AG04449 (cell line): Measurements from ENCODE around the gene TMEM140.

Experiments used
- CTCF ChIA-PET: fragments of 350-600 bp; formaldehyde crosslinking; extraction: SDS; loops from one replicate; lab custom pipeline; 2021; ENCODE audit warnings: antibody characterized with exemption; lab: Yijun Ruan, JAX
- POLR2A ChIA-PET: fragments of 400-600, 350-600 bp; formaldehyde crosslinking; extraction: SDS; loops from one replicate; lab custom pipeline; 2020; ENCODE audit warnings: antibody characterized with exemption, inconsistent platforms; lab: Yijun Ruan, JAX
- DNase-seq: peaks from one replicate; pipeline ENCODE4 v3.0.0-alpha.2; 2010; ENCODE audit warnings: low read depth, low spot score
- H3K4me3 ChIP-seq: 2 replicates; pipeline ENCODE4 v1.5.1; 2011; ENCODE audit warnings: low read depth, mild to moderate bottlenecking, control low read depth, low read length
- TF ChIP-seq, protein P1 (sequence below): IDR thresholded peaks from one replicate; pipeline ENCODE4 v1.5.1; 2011; ENCODE audit warnings: mild to moderate bottlenecking, moderate library complexity, low read length, control low read depth, inconsistent platforms; ENCODE audit not compliant: insufficient read depth; ENCODE audit errors: missing control alignments

TMEM140 gene

DNA sequence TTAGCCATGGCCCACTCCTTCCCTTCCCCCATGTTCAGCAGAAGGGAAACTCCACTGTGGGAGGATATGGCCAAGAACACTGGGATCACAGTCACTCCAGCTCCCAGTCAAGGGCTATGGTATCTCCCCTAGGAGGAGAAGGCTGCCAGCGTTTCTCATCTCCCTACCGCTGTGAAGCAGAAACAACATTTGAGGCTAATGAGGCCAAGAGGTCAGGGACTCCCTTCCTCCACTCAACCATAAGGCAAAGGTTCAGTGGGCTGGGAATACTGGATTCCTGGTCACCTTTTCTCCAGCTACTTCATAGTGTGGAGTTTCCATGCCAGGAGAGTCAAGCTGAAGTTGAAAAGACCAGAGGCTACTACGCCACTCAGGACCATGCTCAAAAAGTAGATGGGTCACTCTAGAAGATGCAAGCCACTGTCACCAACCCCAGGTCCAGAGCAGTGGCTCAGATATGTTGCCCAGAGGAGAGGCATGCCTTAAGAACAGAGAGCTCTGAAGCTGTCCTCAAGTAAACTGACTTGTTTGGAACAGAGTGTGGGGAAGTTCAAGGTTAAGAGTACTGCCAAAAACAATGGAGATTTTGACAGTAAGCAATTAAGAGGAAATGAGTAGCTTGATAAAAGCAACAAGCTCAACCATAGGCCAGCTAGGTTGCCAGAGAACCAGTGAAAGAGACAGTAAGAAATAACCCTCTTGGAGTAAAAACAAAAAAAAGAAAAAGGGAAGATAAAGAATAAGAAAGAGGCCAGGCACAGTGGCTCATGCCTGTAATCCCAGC is 3.8 kb upstream of the TMEM140 start:
- no peak for DNase-seq
- CTCF ChIA-PET = interaction anchor here (0.7 kb wide), 1 partner anchor 26 kb away, joined by 3 read pairs; the partner anchor contains the start of gene CYREN
- H3K4me3 ChIP-seq = no peak overlapping the region
- TF ChIP-seq, protein P1, sequence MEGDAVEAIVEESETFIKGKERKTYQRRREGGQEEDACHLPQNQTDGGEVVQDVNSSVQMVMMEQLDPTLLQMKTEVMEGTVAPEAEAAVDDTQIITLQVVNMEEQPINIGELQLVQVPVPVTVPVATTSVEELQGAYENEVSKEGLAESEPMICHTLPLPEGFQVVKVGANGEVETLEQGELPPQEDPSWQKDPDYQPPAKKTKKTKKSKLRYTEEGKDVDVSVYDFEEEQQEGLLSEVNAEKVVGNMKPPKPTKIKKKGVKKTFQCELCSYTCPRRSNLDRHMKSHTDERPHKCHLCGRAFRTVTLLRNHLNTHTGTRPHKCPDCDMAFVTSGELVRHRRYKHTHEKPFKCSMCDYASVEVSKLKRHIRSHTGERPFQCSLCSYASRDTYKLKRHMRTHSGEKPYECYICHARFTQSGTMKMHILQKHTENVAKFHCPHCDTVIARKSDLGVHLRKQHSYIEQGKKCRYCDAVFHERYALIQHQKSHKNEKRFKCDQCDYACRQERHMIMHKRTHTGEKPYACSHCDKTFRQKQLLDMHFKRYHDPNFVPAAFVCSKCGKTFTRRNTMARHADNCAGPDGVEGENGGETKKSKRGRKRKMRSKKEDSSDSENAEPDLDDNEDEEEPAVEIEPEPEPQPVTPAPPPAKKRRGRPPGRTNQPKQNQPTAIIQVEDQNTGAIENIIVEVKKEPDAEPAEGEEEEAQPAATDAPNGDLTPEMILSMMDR = no peak
- POLR2A ChIA-PET = no interaction called here

DNA sequence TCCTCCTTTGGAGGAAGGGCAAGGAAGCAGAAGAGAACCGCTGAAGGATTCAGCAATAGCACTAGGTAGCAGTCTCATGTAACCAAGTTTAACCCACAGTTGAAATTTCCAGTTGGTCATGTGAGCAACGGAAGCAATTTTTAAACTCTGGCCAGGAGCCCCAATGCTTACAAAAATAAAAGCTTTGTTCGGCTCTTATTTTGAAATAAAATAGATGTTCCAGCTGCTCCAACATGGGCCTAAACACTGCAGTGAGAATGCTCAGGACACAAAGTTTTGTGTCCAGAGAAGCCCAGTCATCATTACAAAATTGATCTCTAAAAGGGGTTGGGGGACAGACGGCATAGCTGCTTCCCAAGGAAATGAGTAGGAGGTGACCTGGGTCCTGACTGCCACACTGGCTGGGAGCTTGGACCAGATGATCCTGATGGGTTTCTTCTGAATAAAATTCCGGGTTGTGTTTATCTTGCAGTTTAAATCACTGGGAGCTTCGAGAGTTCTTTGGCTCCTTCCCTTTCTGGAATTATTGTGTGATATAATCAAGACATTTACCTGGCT is 452 bp upstream of the TMEM140 start:
- POLR2A ChIA-PET = no interaction called here
- TF ChIP-seq, protein P1 = no peak
- no peak overlapping the region for H3K4me3 ChIP-seq
- CTCF ChIA-PET = interaction anchor here (1.1 kb wide), 1 partner anchor 10 kb away, joined by 3 read pairs; no protein-coding TSS in a partner anchor
- no peak for DNase-seq

DNA sequence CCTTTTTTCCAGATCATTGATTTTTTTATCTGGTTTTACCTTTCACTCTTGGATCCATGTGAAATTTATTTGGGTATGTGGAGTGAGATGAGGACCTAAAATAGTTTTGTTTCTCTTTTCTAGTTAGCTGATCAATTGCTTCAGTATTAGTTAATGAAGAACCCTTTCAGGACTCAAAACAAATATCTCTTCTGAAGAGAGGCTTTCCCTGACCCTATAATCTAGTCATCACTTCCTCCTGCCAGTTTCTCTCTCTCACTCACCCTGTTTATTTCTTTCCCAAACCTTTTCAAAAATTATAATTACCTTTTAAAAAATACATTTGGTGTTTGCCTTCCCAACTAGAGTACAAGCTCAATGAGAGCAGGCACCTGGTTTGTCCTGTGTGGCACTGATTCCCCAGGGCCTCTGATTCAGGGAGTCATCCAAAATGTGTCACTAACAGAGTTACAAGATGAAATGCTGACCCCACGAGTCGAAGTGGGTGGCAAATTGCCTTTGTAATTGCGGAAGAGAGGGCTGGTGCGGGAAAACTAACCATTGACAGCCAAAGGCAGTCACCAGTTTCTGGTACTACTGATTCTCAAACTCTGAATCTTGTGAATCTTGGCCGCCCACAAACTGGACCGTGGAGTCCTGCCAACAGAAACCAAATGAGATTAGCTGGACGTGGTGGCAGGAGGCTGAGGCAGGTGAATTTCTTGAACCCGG is 2.4 kb downstream of the TMEM140 start:
- CTCF ChIA-PET = interaction anchor here (0.6 to 1.0 kb wide), 2 partner anchors 10 to 24 kb away, joined by 3 to 5 read pairs; no protein-coding TSS in a partner anchor
- no peak for DNase-seq
- POLR2A ChIA-PET = no interaction called here
- TF ChIP-seq, protein P1 = no peak
- no peak overlapping the region for H3K4me3 ChIP-seq

DNA sequence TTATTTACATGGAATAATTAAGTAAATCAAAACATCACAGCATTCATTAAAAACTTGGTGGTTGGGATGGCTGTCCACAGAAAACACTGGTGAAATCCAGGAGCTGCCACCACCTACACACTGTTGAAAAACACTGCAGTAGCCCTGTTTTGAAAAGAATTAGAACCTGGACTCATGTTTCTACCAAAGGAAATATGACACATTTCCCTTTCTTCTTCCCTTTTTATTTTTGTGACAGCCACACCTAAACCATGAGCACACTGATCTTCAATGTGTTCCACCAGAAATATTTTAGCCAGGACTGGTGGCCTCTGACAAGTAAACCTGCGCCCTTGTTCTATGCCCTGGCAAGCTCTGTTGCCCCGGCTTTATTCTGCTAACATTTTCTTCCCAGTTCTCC is 3.3 kb downstream of the TMEM140 start:
- H3K4me3 ChIP-seq = no peak overlapping the region
- CTCF ChIA-PET = interaction anchor here (1.0 kb wide), 1 partner anchor 9 kb away, joined by 5 read pairs; no protein-coding TSS in a partner anchor
- no peak for DNase-seq
- POLR2A ChIA-PET = no interaction called here
- TF ChIP-seq, protein P1 = no peak

DNA sequence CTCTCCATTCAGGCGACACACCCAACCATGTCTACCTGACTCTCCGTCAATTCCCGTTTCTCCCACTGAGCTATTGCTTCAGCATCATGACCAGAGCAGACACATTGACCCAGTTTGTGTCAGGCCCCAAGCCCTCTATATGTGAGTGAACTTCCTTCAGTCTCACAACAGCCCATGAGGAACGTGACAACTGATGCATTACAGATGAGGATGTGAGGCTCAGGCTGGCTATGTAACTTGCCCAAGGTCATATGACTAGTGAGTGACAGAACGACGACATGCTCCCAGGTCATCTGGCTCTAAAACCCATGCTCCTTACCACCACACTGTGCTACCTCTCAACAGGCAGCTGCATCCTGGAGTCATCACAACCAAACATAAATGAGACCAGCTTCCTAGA is 3.7 kb downstream of the TMEM140 start:
- H3K4me3 ChIP-seq = no peak overlapping the region
- ChIA-PET CTCF (interaction anchor here (1.0 kb wide), 1 partner anchor 9 kb away, joined by 5 read pairs; no protein-coding TSS in a partner anchor), POLR2A (no interaction called here)
- TF ChIP-seq, protein P1 = no peak
- DNase-seq = no peak

DNA sequence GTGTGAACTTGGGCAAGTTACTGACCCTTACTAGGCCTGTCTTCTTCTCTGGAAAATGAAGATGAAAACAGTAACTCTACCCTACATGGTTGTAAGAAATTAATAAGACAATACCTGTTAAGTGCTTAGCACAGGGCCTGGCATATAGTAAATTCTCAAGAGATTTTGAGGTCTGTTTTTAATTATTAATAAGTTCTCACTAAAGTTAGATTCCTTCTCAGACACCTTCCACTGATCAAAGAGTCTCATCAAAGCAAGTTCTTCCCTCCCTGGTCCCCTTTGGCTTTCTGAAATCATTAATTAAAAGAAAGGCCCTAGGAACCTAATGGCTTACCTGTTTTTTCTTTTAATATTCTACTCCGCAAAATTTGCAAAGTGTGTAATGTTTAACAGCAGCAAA is 4.6 kb downstream of the TMEM140 start:
- DNase-seq = no peak
- ChIA-PET CTCF (no interaction called here), POLR2A (no interaction called here)
- no peak overlapping the region for H3K4me3 ChIP-seq
- TF ChIP-seq, protein P1 = no peak
